ENCODE data around the gene PHF13. TPM values are rescaled to one million over a fixed set of nuclear protein-coding genes. Genes with fewer than 3 reads are reported as not detected.

The PHF13 gene
- total and polyA plus RNA-seq, 4 donors, result 1.4 to 8.7 (median 3.8) TPM

GRCh38 chr1:6653436-6654290 lies 40.1 kb downstream of the PHF13 start:
- no peak for DNase-seq (ENCODE audit: low spot score)
- no peak overlapping the region for H3K4me3 ChIP-seq (ENCODE audit: low read depth in 1 of 3, low read length in 3 of 3)
- no peak overlapping the region for H3K9ac ChIP-seq (ENCODE audit: low read depth in 1 of 2, low read length in 2 of 2)
- H3K27me3 ChIP-seq (ENCODE audit: control insufficient read depth in 4 of 4, insufficient read depth in 4 of 4, low read length in 3 of 4), result no peaks in the 10 kb centered on the region
- no peak overlapping the region for H3K27ac ChIP-seq (ENCODE audit: low read depth in 1 of 2, low read length in 2 of 2)
- peaks cover 4 to 37% (median 13%) of the 10 kb centered on the region in 4 donors for H3K36me3 ChIP-seq (ENCODE audit: control insufficient read depth in 4 of 4, insufficient read depth in 3 of 4, low read depth in 1 of 4, low read length in 3 of 4)
- TF ChIP-seq FOXA2 (IDR thresholded peaks at IDR 0.05) (no peak), SP1 (IDR thresholded peaks at IDR 0.05) (no peak), HNF4A (conservative IDR thresholded peaks at IDR 0.05) (no peak), RXRA (IDR thresholded peaks at IDR 0.05) (no peak), YY1 (IDR thresholded peaks at IDR 0.05) (no peak), FOXA1 (IDR thresholded peaks at IDR 0.05) (no peak), MAX (IDR thresholded peaks at IDR 0.05) (no peak), ATF3 (IDR thresholded peaks at IDR 0.05) (no peak), ZBTB33 (IDR thresholded peaks at IDR 0.05) (no peak)
- no peaks in the 10 kb centered on the region for H3K4me1 ChIP-seq (ENCODE audit: control insufficient read depth in 4 of 4, insufficient read depth in 4 of 4, low read length in 3 of 4)
- 95% methylated on average over 23 of the region's 23 CpGs for WGBS
- no peaks in the 10 kb centered on the region for H3K9me3 ChIP-seq (ENCODE audit: control insufficient read depth in 4 of 4, low read length in 3 of 4)

- 93% methylated on average over 6 of the region's 6 CpGs for WGBS
- Histone ChIP-seq H3K36me3 (ENCODE audit: control insufficient read depth in 4 of 4, insufficient read depth in 3 of 4, low read depth in 1 of 4, low read length in 3 of 4) (peaks cover 1 to 29% (median 11%) of the 10 kb centered on the region in 4 donors), H3K9me3 (ENCODE audit: control insufficient read depth in 4 of 4, low read length in 3 of 4) (no peaks in the 10 kb centered on the region), H3K4me1 (ENCODE audit: control insufficient read depth in 4 of 4, insufficient read depth in 4 of 4, low read length in 3 of 4) (no peaks in the 10 kb centered on the region), H3K9ac (ENCODE audit: low read depth in 1 of 2, low read length in 2 of 2) (no peak overlapping the region), H3K27ac (ENCODE audit: low read depth in 1 of 2, low read length in 2 of 2) (no peak overlapping the region), H3K27me3 (ENCODE audit: control insufficient read depth in 4 of 4, insufficient read depth in 4 of 4, low read length in 3 of 4) (no peaks in the 10 kb centered on the region), H3K4me3 (ENCODE audit: low read depth in 1 of 3, low read length in 3 of 3) (no peak overlapping the region)
- no peak for DNase-seq (ENCODE audit: low spot score)
- TF ChIP-seq TAF1 (conservative IDR thresholded peaks at IDR 0.05) (no peak), SP1 (IDR thresholded peaks at IDR 0.05) (no peak), FOXA2 (IDR thresholded peaks at IDR 0.05) (no peak), ATF3 (IDR thresholded peaks at IDR 0.05) (no peak), EGR1 (IDR thresholded peaks at IDR 0.05; ENCODE audit: low read depth in 2 of 2) (no peak), FOXA1 (IDR thresholded peaks at IDR 0.05) (no peak), ZBTB33 (IDR thresholded peaks at IDR 0.05) (no peak), REST (IDR thresholded peaks at IDR 0.05) (no peak), RAD21 (IDR thresholded peaks at IDR 0.05) (no peak), JUND (IDR thresholded peaks at IDR 0.05) (no peak), HNF4A (conservative IDR thresholded peaks at IDR 0.05) (no peak), CTCF (IDR thresholded peaks at IDR 0.05; ENCODE audit: low read depth, low read length, missing input control) (no peak), HNF4G (IDR thresholded peaks at IDR 0.05) (no peak), MAX (IDR thresholded peaks at IDR 0.05) (no peak), YY1 (IDR thresholded peaks at IDR 0.05) (no peak), NR2F2 (IDR thresholded peaks at IDR 0.05) (no peak), RXRA (IDR thresholded peaks at IDR 0.05) (no peak), GABPA (IDR thresholded peaks at IDR 0.05 in 1 of 2, conservative IDR thresholded peaks at IDR 0.05 in 1 of 2) (no peak)
Observed at GRCh38 chr1:6657138-6657537, 43.6 kb downstream of the PHF13 start.

Measured in liver (tissue), 9 donors.